A549 (cell line): Measurements from ENCODE around the gene MAPK13. TPM values are rescaled to one million over a fixed set of nuclear protein-coding genes. Genes with fewer than 3 reads are reported as not detected.
"Not testable (repeated sequence)": the region's sequence is repeated elsewhere in the genome, so short reads cannot be mapped to it uniquely, and the experiment has no call there.

ENCODE experiments used
- ATAC-seq, 2 experiments: fragments of 200-7000 bp in 1 of 2; fragments of >200 bp in 1 of 2; cut with Nextera tagmentation in 1 of 2; cut with Tn5 transposase in 1 of 2; 3 replicates each; pipeline versions ENCODE4 v1.8.0 to v1.9.1; 2018 to 2020; ENCODE audit warnings: mild to moderate bottlenecking in 1 of 2, moderate library complexity in 1 of 2
- CTCF ChIA-PET: fragments of 300-600 bp; sonication (Branson Sonifier 250); formaldehyde crosslinking; extraction: SDS; loops from one replicate; lab custom pipeline; 2021; ENCODE audit warnings: antibody characterized with exemption, inconsistent platforms; lab: Yijun Ruan, JAX
- POLR2A ChIA-PET: fragments of 350-600 bp; formaldehyde crosslinking; extraction: SDS; loops from one replicate; lab custom pipeline; 2021; ENCODE audit warnings: antibody characterized with exemption, inconsistent platforms; lab: Yijun Ruan, JAX
- DNase-seq, 2 experiments: peaks; one replicate each; pipeline versions ENCODE4 v3.0.0 to v3.0.0-alpha.2; 2011 to 2016; ENCODE audit warnings: low read depth in 1 of 2, low spot score in 1 of 2
- FAIRE-seq: peaks from 2 replicates; lab custom pipeline; 2011; peaks lifted over from hg19 to GRCh38; lab: Jason Lieb, UNC
- H3K27ac ChIP-seq, 2 experiments: fragments of >200 bp; sonication (Bioruptor Twin); formaldehyde crosslinking; 3 replicates each; pipeline ENCODE4 v1.5.1; 2016 to 2017
- H3K4me1 ChIP-seq: fragments of >200 bp; sonication (Bioruptor Twin); formaldehyde crosslinking; 3 replicates; pipeline ENCODE4 v1.6.1; 2016
- H3K4me2 ChIP-seq: fragments of >200 bp; sonication (Bioruptor Twin); formaldehyde crosslinking; 3 replicates; pipeline ENCODE4 v1.6.1; 2016
- H3K4me3 ChIP-seq: fragments of >200 bp; sonication (Bioruptor Twin); formaldehyde crosslinking; 3 replicates; pipeline ENCODE4 v1.5.1; 2016
- H3K9me3 ChIP-seq: fragments of >200 bp; sonication (Bioruptor Twin); formaldehyde crosslinking; 3 replicates; pipeline ENCODE4 v1.6.1; 2016
- CEBPB ChIP-seq, 2 experiments: fragments of >200 bp in 1 of 2; sonication (Bioruptor Twin) in 1 of 2; formaldehyde crosslinking in 1 of 2; IDR thresholded peaks; 2 replicates each; pipeline ENCODE4 v1.6.1; 2012 to 2016
- CHD4 ChIP-seq: fragments of 200-600 bp; sonication (generic); IDR thresholded peaks from 2 replicates; pipeline ENCODE4 v1.6.1; 2016; ENCODE audit warnings: antibody characterized with exemption, mild to moderate bottlenecking, borderline replicate concordance
- EHF ChIP-seq: fragments of 250-450 bp; sonication (Bioruptor Pico); IDR thresholded peaks from 2 replicates; pipeline ENCODE4 v1.5.0; 2020; ENCODE audit warnings: mild to moderate bottlenecking
- FOSB ChIP-seq: fragments of 250-450 bp; sonication (Bioruptor Pico); IDR thresholded peaks from 2 replicates; pipeline ENCODE4 v1.5.0; 2020; ENCODE audit warnings: mild to moderate bottlenecking, moderate library complexity
- FOXS1 ChIP-seq: fragments of 250-450 bp; sonication (Bioruptor Pico); IDR thresholded peaks from 2 replicates; pipeline ENCODE4 v1.5.0; 2020; ENCODE audit warnings: mild to moderate bottlenecking, moderate library complexity
- GATA3 ChIP-seq: IDR thresholded peaks from 2 replicates; pipeline ENCODE4 v1.6.1; 2012; ENCODE audit warnings: borderline replicate concordance
- HEYL ChIP-seq: fragments of 250-450 bp; sonication (Bioruptor Pico); IDR thresholded peaks from 2 replicates; pipeline ENCODE4 v1.8.0; 2021; ENCODE audit warnings: mild to moderate bottlenecking, moderate library complexity
- HOXA7 ChIP-seq: fragments of 250-450 bp; sonication (Bioruptor Pico); IDR thresholded peaks from 2 replicates; pipeline ENCODE4 v1.5.0; 2020; ENCODE audit warnings: mild to moderate bottlenecking, moderate library complexity
- HOXB13 ChIP-seq: fragments of 250-450 bp; sonication (Bioruptor Pico); IDR thresholded peaks from 2 replicates; pipeline ENCODE4 v1.5.0; 2020; ENCODE audit warnings: low read depth, mild to moderate bottlenecking, moderate library complexity
- HOXB5 ChIP-seq: fragments of 250-450 bp; sonication (Bioruptor Pico); IDR thresholded peaks from 2 replicates; pipeline ENCODE4 v1.5.0; 2020; ENCODE audit warnings: mild to moderate bottlenecking, moderate library complexity
- MAZ ChIP-seq: fragments of 150-350 bp; IDR thresholded peaks from 2 replicates; pipeline ENCODE4 v1.6.1; 2014; ENCODE audit warnings: antibody characterized with exemption, low read depth, low read length, borderline replicate concordance
- MYC ChIP-seq: IDR thresholded peaks from 2 replicates; pipeline ENCODE4 v1.6.1; 2012; ENCODE audit warnings: mild to moderate bottlenecking, inconsistent platforms, low read length, improper control_type of control experiment, borderline replicate concordance
- NPAS2 ChIP-seq: fragments of 250-450 bp; sonication (Bioruptor Pico); IDR thresholded peaks from 2 replicates; pipeline ENCODE4 v1.8.0; 2022; ENCODE audit warnings: mild to moderate bottlenecking, moderate library complexity, borderline replicate concordance
- NR3C1 ChIP-seq: fragments of >200 bp; sonication (Bioruptor Twin); formaldehyde crosslinking; IDR thresholded peaks from 3 replicates; pipeline ENCODE4 v1.6.1; 2017
- POLR2AphosphoS2 ChIP-seq: conservative IDR thresholded peaks from 2 replicates; pipeline ENCODE4 v1.6.1; 2012; ENCODE audit warnings: low read length, improper control_type of control experiment, inconsistent platforms
- RARB ChIP-seq: fragments of 250-450 bp; sonication (Bioruptor Pico); IDR thresholded peaks from 2 replicates; pipeline ENCODE4 v1.8.0; 2021; ENCODE audit warnings: mild to moderate bottlenecking, moderate library complexity
- RFX5 ChIP-seq: fragments of 450-650 bp; IDR thresholded peaks from 2 replicates; pipeline ENCODE4 v1.7.1; 2014; ENCODE audit warnings: antibody characterized with exemption, mild to moderate bottlenecking, moderate library complexity
- SMC3 ChIP-seq: fragments of >200 bp; sonication (Bioruptor Twin); formaldehyde crosslinking; IDR thresholded peaks from 3 replicates; pipeline ENCODE4 v1.6.1; 2018; ENCODE audit warnings: inconsistent platforms
- TFCP2L1 ChIP-seq: fragments of 250-450 bp; sonication (Bioruptor Pico); IDR thresholded peaks from 2 replicates; pipeline ENCODE4 v1.5.0; 2021; ENCODE audit warnings: mild to moderate bottlenecking
- ZFP36 ChIP-seq: fragments of 450-650 bp; IDR thresholded peaks from 2 replicates; pipeline ENCODE4 v1.6.1; 2014; ENCODE audit warnings: borderline replicate concordance; ENCODE audit not compliant: partially characterized antibody
- ZNF302 ChIP-seq: fragments of 250-450 bp; sonication (Bioruptor Pico); IDR thresholded peaks from 2 replicates; pipeline ENCODE4 v1.9.0; 2021; ENCODE audit warnings: inconsistent platforms, mild to moderate bottlenecking, moderate library complexity
- ZSCAN20 ChIP-seq: fragments of 250-450 bp; sonication (Bioruptor Pico); IDR thresholded peaks from 2 replicates; pipeline ENCODE4 v1.8.0; 2022; ENCODE audit warnings: mild to moderate bottlenecking, moderate library complexity
- WGBS: methylation state at CpG from one replicate; pipeline ENCODE4 v1.1.6; 2017; ENCODE audit errors: missing lambda C conversion rate; 5-methylcytosine and 5-hydroxymethylcytosine counted together
- polyA plus RNA-seq, 4 experiments: library from polyadenylated mRNA; depleted of rRNA in 3 of 4; stranded (reverse); fragments of >200 nt; fragmentation: RNase III in 1 of 4; extraction: RNeasy Plus Mini Kit Qiagen cat#74134 plus additional on column Dnase treatment in 1 of 4; gene quantifications; 2 replicates in 3 of 4; 3 replicates in 1 of 4; pipeline ENCODE4 v1.2.3, GENCODE V29; 2011 to 2017
- TF ChIP-seq, protein P1 (sequence below): fragments of 450-650 bp; IDR thresholded peaks from 2 replicates; pipeline ENCODE4 v1.6.1; 2014; ENCODE audit warnings: antibody characterized with exemption
- TF ChIP-seq, protein P2 (sequence below): IDR thresholded peaks from 2 replicates; pipeline ENCODE4 v1.6.1; 2012
- TF ChIP-seq, protein P3 (sequence below): fragments of 250-450 bp; sonication (Bioruptor Pico); IDR thresholded peaks from 2 replicates; pipeline ENCODE4 v1.5.0; 2020; ENCODE audit warnings: low read depth, mild to moderate bottlenecking, moderate library complexity
- TF ChIP-seq, protein P4 (sequence below): fragments of >200 bp; sonication (Bioruptor Twin); formaldehyde crosslinking; IDR thresholded peaks from 3 replicates; pipeline ENCODE4 v1.6.1; 2016
- TF ChIP-seq, protein P5 (sequence below): fragments of >200 bp; sonication (Bioruptor Twin); formaldehyde crosslinking; IDR thresholded peaks from 3 replicates; pipeline ENCODE4 v1.5.1; 2016

The MAPK13 gene
- polyA plus RNA-seq, 2 of the 4 experiments (the other 2 are of a cell fraction): 0.45 to 0.63 TPM

DNA sequence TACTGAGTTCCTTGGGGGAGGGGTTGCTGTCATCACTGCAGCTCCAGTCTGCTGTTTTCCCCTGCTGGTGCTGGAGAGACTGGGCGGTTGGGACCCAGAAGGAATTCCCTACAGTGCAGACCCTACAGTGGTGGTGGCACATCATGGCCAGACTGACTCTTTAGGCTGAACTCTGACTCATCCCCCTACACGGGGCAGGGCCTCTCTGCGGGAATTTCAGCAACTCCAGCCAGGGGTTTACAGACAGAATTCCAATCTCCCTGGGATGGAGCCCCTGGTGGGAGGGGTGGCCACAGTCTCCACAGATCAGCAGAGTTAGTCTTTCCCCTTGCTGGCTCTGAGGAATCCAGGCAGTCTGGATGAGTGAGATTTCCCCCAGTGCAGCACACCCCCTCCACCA lies 46.9 kb upstream of the MAPK13 start:
- H3K4me3 ChIP-seq: no peak overlapping the region
- POLR2A ChIA-PET: no interaction called here
- 96% methylated on average over 3 of the region's 3 CpGs for WGBS
- H3K9me3 ChIP-seq: peaks cover 19% of the 10 kb centered on the region
- H3K27ac ChIP-seq: no peak overlapping the region
- no peak for FAIRE-seq
- no peaks in the 10 kb centered on the region for H3K4me1 ChIP-seq
- TF ChIP-seq MAZ: no peak
- TF ChIP-seq, protein P1, sequence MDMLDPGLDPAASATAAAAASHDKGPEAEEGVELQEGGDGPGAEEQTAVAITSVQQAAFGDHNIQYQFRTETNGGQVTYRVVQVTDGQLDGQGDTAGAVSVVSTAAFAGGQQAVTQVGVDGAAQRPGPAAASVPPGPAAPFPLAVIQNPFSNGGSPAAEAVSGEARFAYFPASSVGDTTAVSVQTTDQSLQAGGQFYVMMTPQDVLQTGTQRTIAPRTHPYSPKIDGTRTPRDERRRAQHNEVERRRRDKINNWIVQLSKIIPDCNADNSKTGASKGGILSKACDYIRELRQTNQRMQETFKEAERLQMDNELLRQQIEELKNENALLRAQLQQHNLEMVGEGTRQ: no peak
- no peak for TF ChIP-seq MYC
- TF ChIP-seq HOXB13 (CRISPR knock-in tag): no peak
- no peak for TF ChIP-seq ZNF302 (CRISPR knock-in tag)
- no peak for TF ChIP-seq FOXS1
- TF ChIP-seq POLR2AphosphoS2: no peak
- no peak for TF ChIP-seq ZSCAN20
- TF ChIP-seq NR3C1: no peak
- no peak for TF ChIP-seq SMC3
- no peak for TF ChIP-seq RFX5
- TF ChIP-seq, protein P2, sequence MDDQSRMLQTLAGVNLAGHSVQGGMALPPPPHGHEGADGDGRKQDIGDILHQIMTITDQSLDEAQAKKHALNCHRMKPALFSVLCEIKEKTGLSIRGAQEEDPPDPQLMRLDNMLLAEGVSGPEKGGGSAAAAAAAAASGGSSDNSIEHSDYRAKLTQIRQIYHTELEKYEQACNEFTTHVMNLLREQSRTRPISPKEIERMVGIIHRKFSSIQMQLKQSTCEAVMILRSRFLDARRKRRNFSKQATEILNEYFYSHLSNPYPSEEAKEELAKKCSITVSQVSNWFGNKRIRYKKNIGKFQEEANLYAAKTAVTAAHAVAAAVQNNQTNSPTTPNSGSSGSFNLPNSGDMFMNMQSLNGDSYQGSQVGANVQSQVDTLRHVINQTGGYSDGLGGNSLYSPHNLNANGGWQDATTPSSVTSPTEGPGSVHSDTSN: no peak
- TF ChIP-seq, protein P3, sequence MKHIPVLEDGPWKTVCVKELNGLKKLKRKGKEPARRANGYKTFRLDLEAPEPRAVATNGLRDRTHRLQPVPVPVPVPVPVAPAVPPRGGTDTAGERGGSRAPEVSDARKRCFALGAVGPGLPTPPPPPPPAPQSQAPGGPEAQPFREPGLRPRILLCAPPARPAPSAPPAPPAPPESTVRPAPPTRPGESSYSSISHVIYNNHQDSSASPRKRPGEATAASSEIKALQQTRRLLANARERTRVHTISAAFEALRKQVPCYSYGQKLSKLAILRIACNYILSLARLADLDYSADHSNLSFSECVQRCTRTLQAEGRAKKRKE (CRISPR knock-in tag): no peak
- TF ChIP-seq CHD4: no peak
- no peak for TF ChIP-seq RARB (CRISPR knock-in tag)
- no peak for TF ChIP-seq GATA3
- no peak overlapping the region for H3K4me2 ChIP-seq
- CTCF ChIA-PET: interaction anchor here (2.0 to 4.2 kb wide), 2 partner anchors 10 to 12 kb away, joined by 4 to 44 read pairs; no protein-coding TSS in a partner anchor
- ATAC-seq: no peak
- DNase-seq: no peak

DNA sequence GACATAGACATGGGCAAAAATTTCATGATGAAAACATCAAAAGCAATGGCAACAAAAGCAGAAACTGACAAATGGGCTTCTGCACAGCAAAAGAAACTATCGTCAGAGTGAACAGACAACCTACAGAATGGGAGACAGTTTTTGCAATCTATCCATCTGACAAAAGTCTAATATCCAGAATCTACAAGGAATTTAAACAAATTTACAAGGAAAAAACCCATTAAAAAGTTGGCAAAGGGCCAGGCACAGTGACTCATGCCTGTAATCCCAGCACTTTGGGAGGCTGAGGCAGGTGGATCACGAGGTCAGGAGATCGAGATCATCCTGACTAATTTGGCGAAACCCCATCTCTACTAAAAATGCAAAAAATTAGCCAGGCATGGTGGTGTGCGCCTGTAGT lies 42.1 kb upstream of the MAPK13 start:
- FAIRE-seq, ATAC-seq, DNase-seq, H3K4me2 ChIP-seq, H3K27ac ChIP-seq, H3K4me3 ChIP-seq, H3K4me1 ChIP-seq, H3K9me3 ChIP-seq, POLR2A ChIA-PET: not testable (repeated sequence)
- CTCF ChIA-PET: interaction anchor here (1.0 kb wide), 1 partner anchor 13 kb away, joined by 3 read pairs; no protein-coding TSS in a partner anchor
- 85% methylated on average over 5 of the region's 5 CpGs for WGBS

DNA sequence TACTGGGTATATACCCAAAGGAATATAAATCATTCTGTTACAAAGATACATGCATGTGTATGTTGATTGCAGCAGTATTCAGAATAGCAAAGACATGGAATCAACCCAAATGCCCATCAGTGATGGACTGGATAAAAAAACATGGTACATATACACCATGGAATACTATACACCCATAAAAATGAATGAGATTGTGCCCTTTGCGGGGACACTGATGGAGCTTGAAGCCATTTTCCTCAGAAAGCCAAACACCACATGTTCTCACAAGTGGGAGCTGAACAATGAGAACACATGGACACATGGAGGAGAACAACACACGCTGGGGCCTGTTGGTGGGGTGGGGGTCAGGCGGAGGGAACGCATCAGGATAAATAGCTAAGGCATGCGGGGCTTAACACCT lies 41.3 kb upstream of the MAPK13 start:
- H3K4me2 ChIP-seq: no peak overlapping the region
- no peak for TF ChIP-seq HEYL (CRISPR knock-in tag)
- no peak for TF ChIP-seq HOXB5 (CRISPR knock-in tag)
- TF ChIP-seq, all 56 proteins: peak for 0
- no peak for ATAC-seq
- ChIA-PET POLR2A (no interaction called here), CTCF (interaction anchor here (1.0 kb wide), 1 partner anchor 12 kb away, joined by 3 read pairs; no protein-coding TSS in a partner anchor)
- DNase-seq: no peak
- 98% methylated on average over 5 of the region's 5 CpGs for WGBS
- Histone ChIP-seq H3K27ac (no peak overlapping the region), H3K4me3 (no peak overlapping the region), H3K9me3 (no peaks in the 10 kb centered on the region), H3K4me1 (no peaks in the 10 kb centered on the region)
- no peak for FAIRE-seq

DNA sequence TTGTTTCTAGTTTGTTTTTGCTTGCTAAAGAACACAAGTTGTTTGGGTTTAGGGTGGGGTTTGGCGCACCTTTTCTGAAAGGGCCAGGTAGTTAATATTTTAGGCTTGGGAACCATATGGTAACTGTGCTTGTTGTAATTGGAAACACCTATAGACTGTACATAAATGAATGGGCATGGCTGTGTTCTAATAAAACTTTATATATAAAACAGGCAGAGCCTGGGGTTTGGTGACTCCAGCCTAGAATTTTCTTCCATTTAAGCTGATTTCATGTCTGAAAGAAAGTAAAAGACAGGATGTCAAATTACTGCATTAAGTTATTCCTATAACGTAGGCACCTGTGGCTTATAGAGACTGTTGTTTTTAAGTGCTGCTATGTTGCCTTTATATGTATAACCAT lies 36.1 kb upstream of the MAPK13 start:
- ATAC-seq: no peak
- WGBS: 95% methylated on average over 2 of the region's 2 CpGs
- no peak overlapping the region for H3K4me2 ChIP-seq
- no peak for TF ChIP-seq CEBPB (IDR thresholded peaks at IDR 0.05)
- TF ChIP-seq TFCP2L1: no peak
- no peak for TF ChIP-seq FOSB (CRISPR knock-in tag)
- TF ChIP-seq ZFP36: no peak
- TF ChIP-seq HOXA7 (CRISPR knock-in tag): no peak
- TF ChIP-seq, protein P4, sequence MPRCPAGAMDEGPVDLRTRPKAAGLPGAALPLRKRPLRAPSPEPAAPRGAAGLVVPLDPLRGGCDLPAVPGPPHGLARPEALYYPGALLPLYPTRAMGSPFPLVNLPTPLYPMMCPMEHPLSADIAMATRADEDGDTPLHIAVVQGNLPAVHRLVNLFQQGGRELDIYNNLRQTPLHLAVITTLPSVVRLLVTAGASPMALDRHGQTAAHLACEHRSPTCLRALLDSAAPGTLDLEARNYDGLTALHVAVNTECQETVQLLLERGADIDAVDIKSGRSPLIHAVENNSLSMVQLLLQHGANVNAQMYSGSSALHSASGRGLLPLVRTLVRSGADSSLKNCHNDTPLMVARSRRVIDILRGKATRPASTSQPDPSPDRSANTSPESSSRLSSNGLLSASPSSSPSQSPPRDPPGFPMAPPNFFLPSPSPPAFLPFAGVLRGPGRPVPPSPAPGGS: no peak
- TF ChIP-seq EHF (CRISPR knock-in tag): no peak
- TF ChIP-seq, protein P5, sequence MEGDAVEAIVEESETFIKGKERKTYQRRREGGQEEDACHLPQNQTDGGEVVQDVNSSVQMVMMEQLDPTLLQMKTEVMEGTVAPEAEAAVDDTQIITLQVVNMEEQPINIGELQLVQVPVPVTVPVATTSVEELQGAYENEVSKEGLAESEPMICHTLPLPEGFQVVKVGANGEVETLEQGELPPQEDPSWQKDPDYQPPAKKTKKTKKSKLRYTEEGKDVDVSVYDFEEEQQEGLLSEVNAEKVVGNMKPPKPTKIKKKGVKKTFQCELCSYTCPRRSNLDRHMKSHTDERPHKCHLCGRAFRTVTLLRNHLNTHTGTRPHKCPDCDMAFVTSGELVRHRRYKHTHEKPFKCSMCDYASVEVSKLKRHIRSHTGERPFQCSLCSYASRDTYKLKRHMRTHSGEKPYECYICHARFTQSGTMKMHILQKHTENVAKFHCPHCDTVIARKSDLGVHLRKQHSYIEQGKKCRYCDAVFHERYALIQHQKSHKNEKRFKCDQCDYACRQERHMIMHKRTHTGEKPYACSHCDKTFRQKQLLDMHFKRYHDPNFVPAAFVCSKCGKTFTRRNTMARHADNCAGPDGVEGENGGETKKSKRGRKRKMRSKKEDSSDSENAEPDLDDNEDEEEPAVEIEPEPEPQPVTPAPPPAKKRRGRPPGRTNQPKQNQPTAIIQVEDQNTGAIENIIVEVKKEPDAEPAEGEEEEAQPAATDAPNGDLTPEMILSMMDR: no peak
- TF ChIP-seq NPAS2 (CRISPR knock-in tag): no peak

More for the DNA sequence above, 36.1 kb upstream of the MAPK13 start:
- no peak overlapping the region for H3K4me3 ChIP-seq
- ChIA-PET POLR2A (interaction anchor here (1.9 kb wide), 1 partner anchor 67 kb away, joined by 8 read pairs; the partner anchor contains the start of gene MAPK14), CTCF (interaction anchor here (0.6 to 7.0 kb wide), 40 partner anchors 9 to 572 kb away, joined by 3 to 84 read pairs (median 5); partner anchors contain the start of gene MAPK14)
- peaks cover 22% of the 10 kb centered on the region for H3K4me1 ChIP-seq
- no peak for FAIRE-seq
- DNase-seq: no peak
- no peak overlapping the region for H3K27ac ChIP-seq
- no peaks in the 10 kb centered on the region for H3K9me3 ChIP-seq
